Tibial artery (tissue), 4 donors: ENCODE data around the gene PGM1.

Experiments used
- DNase-seq, 2 donors: peaks; one replicate each; pipeline ENCODE4 v3.0.0-alpha.2; 2019
- H3K27ac ChIP-seq, 2 donors: fragments of 200-600 bp; sonication (generic) in 1 of 2; 1 replicate in 1 of 2; 2 replicates in 1 of 2; pipeline ENCODE4 v1.5.1; 2018 to 2019; ENCODE audit warnings: mild to moderate bottlenecking in 1 of 2
- H3K27me3 ChIP-seq, 2 donors: fragments of 200-600 bp; sonication (generic) in 1 of 2; one replicate each; pipeline versions ENCODE4 v1.5.1 to v1.6.0; 2016 to 2019
- H3K36me3 ChIP-seq, 3 donors: fragments of 200-600 bp; sonication (generic) in 2 of 3; one replicate each; pipeline ENCODE4 v1.5.1; 2016 to 2019; ENCODE audit warnings: mild to moderate bottlenecking in 2 of 3
- H3K4me1 ChIP-seq, 4 donors: fragments of 200-600 bp; sonication (generic) in 2 of 4; 1 replicate in 3 of 4; 2 replicates in 1 of 4; pipeline ENCODE4 v1.5.1; 2016 to 2019
- H3K4me3 ChIP-seq, 2 donors: fragments of 200-600 bp; sonication (generic) in 1 of 2; 1 replicate in 1 of 2; 2 replicates in 1 of 2; pipeline ENCODE4 v1.5.1; 2018 to 2019; ENCODE audit warnings: mild to moderate bottlenecking in 2 of 2
- H3K9me3 ChIP-seq, 3 donors: fragments of 200-600 bp; sonication (generic) in 1 of 3; one replicate each; pipeline ENCODE4 v1.5.1; 2016 to 2019
- CTCF ChIP-seq, 2 experiments: fragments of 200-600 bp in 1 of 2; fragments of 450-650 bp in 1 of 2; IDR thresholded peaks; one replicate each; pipeline ENCODE4 v1.5.1; 2017 to 2019; ENCODE audit warnings: antibody characterized with exemption in 2 of 2, mild to moderate bottlenecking in 1 of 2, moderate library complexity in 1 of 2
- intact Hi-C: fragments of 100-400 bp; cut with DNase I; formaldehyde crosslinking; loops from one replicate; pipeline ENCODE4 v1.15.0; 2023; ENCODE audit warnings: low total_unique reads

Gene PGM1

GRCh38 chr1:63593303-63593885 lies at the start of gene PGM1:
Gene PGM1, plus strand, starts transcription at chr1:63593411. Its CDS starts 78 bp downstream, at chr1:63593489.
- Histone ChIP-seq H3K9me3 (no peaks in the 10 kb centered on the region), H3K36me3 (no peaks in the 10 kb centered on the region), H3K4me3 (peak within 1 kb of the TSS; percentile 86 to 90), H3K27ac (peak within 1 kb of the TSS; percentile 92 to 94), H3K4me1 (peaks cover 0 to 29% (median 7%) of the 10 kb centered on the region in 4 donors), H3K27me3 (no peaks in the 10 kb centered on the region)
- TF ChIP-seq CTCF (IDR thresholded peaks at IDR 0.05) = no peak
- intact Hi-C loops = no loop called here
- peak; percentile 76 for DNase-seq

- no peaks in the 10 kb centered on the region for H3K4me1 ChIP-seq
- no peak overlapping the region for H3K4me3 ChIP-seq
- intact Hi-C loops = no loop called here
- TF ChIP-seq CTCF (IDR thresholded peaks at IDR 0.05) = no peak
- no peaks in the 10 kb centered on the region for H3K27me3 ChIP-seq
- peaks cover 3 to 20% (median 7%) of the 10 kb centered on the region in 3 donors for H3K36me3 ChIP-seq
- H3K27ac ChIP-seq = no peak overlapping the region
- DNase-seq = no peak
- no peaks in the 10 kb centered on the region for H3K9me3 ChIP-seq
Observed at GRCh38 chr1:63545780-63546179, 47.4 kb upstream of the PGM1 start.

- no peak for TF ChIP-seq CTCF (IDR thresholded peaks at IDR 0.05)
- H3K9me3 ChIP-seq = no peaks in the 10 kb centered on the region
- no peak overlapping the region for H3K4me3 ChIP-seq
- no peaks in the 10 kb centered on the region for H3K27me3 ChIP-seq
- peak in 1 of 2 donors; percentile 26 for DNase-seq
- peaks cover 3 to 13% (median 7%) of the 10 kb centered on the region in 3 donors for H3K36me3 ChIP-seq
- H3K4me1 ChIP-seq = no peaks in the 10 kb centered on the region
- H3K27ac ChIP-seq = no peak overlapping the region
- intact Hi-C loops = no loop called here
Observed at GRCh38 chr1:63547621-63548294, 45.5 kb upstream of the PGM1 start.

GRCh38 chr1:63548303-63548702 lies 44.9 kb upstream of the PGM1 start:
- intact Hi-C loops = no loop called here
- Histone ChIP-seq H3K4me1 (no peaks in the 10 kb centered on the region), H3K27ac (no peak overlapping the region), H3K27me3 (no peaks in the 10 kb centered on the region), H3K4me3 (no peak overlapping the region), H3K9me3 (no peaks in the 10 kb centered on the region), H3K36me3 (peaks cover 3 to 17% (median 11%) of the 10 kb centered on the region in 3 donors)
- no peak for DNase-seq
- no peak for TF ChIP-seq CTCF (IDR thresholded peaks at IDR 0.05)

- intact Hi-C loops = no loop called here
- TF ChIP-seq CTCF (IDR thresholded peaks at IDR 0.05) = no peak
- Histone ChIP-seq H3K4me1 (no peaks in the 10 kb centered on the region), H3K36me3 (peaks cover 3 to 23% (median 14%) of the 10 kb centered on the region in 3 donors), H3K9me3 (no peaks in the 10 kb centered on the region), H3K27ac (no peak overlapping the region), H3K4me3 (no peak overlapping the region), H3K27me3 (no peaks in the 10 kb centered on the region)
- DNase-seq = no peak
Observed at GRCh38 chr1:63548877-63549276, 44.3 kb upstream of the PGM1 start.
